ENCODE data around the gene XYLB. TPM values are rescaled to one million over a fixed set of nuclear protein-coding genes. Genes with fewer than 3 reads are reported as not detected.

Gene XYLB
- 4.7 and 6.1 TPM in 2 replicates for total RNA-seq

GRCh38 chr3:38346587-38347410, at the start of gene XYLB:
TSS of gene XYLB (plus strand) at chr3:38346785. CDS start at chr3:38346869, 84 bp downstream.

GRCh38 chr3:38453075-38453912, 106.7 kb downstream of the XYLB start, which contains the start of gene ACVR2B:
TSS of gene ACVR2B (plus strand) at chr3:38453890. CDS start at chr3:38454323, 433 bp downstream.

Other genes with a start within 250 kb of the XYLB start
- 32.9 and 38.8 TPM in 2 replicates for gene ACAA1, start 209.7 kb upstream of the XYLB start, total RNA-seq
- gene MYD88, start 208.1 kb upstream of the XYLB start, total RNA-seq: 14.9 and 19.1 TPM in 2 replicates
- 31.1 and 34.3 TPM in 2 replicates for gene OXSR1, start 181.2 kb upstream of the XYLB start, total RNA-seq
- 0.73 and 1.2 TPM in 2 replicates for gene SLC22A13, start 81.0 kb upstream of the XYLB start, total RNA-seq
- gene SLC22A14, start 64.5 kb upstream of the XYLB start, total RNA-seq: 0.15 TPM in 1 of 2 replicates, not detected in the other
- gene ACVR2B, start 107.1 kb downstream of the XYLB start, total RNA-seq: 1.8 and 2.0 TPM in 2 replicates
- 9.1 and 19.3 TPM in 2 replicates for gene EXOG, start 149.6 kb downstream of the XYLB start, total RNA-seq